GM19455 (cell line): Measurements from ENCODE around the gene PAPPA2.
"Not testable (repeated sequence)": the region's sequence is repeated elsewhere in the genome, so short reads cannot be mapped to it uniquely, and the experiment has no call there.

Source experiments
- ATAC-seq: cut with Tn5 transposase; IDR thresholded peaks from one replicate; pipeline ENCODE4 v1.9.1; 2021; ENCODE audit not compliant: unreplicated experiment

PAPPA2 gene

DNA sequence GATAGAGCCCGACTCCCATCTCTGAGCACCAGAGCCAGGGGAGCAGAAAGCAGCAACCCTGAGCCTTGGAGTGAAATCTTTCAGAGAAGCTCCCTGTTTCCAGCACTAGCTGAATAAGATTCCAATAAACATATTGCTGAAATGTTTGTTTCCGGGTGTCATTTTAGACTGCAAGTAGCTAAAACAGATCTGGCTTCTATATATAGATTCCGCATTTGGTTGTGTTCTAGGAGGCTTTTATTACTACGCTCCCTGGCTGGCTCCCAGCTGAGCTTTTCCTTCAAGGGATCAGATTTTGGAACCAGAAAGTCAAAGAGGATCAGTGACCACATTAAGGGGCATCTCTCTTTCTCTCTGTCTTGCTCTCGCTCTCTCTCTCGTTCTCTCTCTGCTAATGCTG, 88.2 kb downstream of the PAPPA2 start:
- no peak for ATAC-seq

DNA sequence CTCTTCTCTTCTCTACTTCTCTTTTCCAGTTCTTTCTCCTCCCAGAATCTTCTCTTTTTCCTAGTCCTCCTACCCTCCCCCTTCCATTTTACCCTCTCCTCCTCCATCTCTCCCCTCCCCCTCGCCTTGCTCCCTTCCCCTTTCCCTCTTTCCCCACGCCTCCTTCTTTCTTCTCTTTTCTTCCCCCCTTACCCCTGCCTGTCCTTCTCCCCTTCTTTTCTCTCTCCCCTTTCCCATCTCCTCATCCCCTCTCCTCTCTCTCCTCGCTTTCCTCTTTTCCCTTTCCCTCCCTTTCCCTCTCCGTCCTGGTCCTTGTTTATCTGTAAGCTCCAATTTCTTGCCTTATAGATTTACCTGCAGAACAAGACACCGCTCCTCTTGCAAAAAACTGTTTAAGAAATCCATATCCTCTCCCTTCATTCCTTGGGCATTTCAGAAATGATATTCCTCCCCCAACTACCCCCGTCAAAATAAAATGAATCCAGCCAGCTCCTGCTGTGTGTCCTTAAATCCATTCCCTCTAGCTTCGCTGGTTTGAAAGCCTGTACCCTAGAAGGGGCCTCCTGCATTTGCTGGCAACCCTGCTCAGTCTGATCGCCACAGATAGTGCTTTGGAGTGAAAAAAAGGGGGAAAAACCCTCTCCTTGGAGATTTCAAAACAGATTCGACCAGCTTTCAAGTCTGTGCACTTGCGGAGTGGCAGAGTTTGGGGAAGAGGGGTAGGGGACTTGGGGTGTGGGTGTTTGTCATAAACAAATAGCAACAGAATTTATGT, 89.4 kb downstream of the PAPPA2 start:
- no peak for ATAC-seq

DNA sequence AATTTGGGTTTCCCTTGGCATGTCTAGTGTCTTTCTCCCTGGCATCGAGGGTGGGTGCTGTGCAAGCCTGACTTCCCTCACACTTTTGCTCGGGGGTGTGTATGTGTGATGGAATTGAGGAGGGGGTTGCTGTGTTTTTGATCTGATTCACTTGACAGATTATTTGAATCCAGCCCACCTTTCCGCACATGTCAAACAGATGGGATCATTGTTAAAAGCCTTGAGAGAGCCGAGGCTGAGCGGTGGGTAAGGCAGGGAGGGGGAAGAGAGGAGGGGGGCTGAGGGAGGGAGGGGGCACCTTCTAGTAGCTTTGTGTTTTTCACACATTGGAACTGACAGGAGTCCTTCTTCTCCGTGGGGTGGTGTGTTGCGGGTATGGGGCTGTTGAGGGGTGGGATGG, 90.0 kb downstream of the PAPPA2 start:
- no peak for ATAC-seq

DNA sequence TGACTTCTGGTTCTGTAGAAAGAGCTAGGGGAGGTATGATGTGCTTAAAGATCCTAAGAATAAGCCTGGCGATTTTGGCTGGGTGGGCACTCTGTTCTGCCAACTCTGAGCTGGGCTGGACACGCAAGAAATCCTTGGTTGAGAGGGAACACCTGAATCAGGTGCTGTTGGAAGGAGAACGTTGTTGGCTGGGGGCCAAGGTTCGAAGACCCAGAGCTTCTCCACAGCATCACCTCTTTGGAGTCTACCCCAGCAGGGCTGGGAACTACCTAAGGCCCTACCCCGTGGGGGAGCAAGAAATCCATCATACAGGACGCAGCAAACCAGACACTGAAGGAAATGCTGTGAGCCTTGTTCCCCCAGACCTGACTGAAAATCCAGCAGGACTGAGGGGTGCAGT, 93.3 kb downstream of the PAPPA2 start:
- no peak for ATAC-seq

DNA sequence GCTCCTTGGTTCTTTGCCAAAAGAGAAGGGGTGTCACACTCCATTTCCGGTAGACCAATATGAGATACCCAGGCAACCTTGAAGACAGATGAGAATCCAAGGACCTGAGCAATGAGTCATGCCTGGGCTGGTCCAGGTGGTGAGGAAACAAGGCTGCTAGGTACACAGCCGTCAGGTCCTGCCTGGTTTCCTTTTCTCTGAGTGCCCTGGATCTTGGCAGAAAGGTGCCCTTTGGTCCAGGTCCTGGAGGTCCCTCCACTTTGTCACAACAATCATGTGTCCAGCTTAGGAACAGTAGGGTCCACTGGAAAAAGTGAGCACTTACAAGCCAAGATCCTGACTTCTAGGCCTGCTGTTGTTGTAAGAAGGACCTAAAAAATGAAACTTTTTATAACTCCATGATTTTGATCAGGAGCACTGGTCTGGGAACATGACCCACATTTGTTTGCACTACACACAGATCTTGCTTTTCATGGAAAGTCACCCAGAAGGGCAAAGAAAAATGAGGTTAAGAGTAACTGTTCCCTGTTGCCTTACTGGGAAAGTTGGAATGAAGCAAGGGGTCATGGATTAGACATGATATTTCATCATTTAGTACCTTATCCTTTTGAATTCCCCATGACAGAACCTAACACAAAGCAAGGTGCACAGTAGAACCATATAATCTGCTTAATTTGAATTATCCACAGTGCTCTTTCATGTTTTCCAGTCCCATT, 94.7 kb downstream of the PAPPA2 start:
- ATAC-seq: no peak

DNA sequence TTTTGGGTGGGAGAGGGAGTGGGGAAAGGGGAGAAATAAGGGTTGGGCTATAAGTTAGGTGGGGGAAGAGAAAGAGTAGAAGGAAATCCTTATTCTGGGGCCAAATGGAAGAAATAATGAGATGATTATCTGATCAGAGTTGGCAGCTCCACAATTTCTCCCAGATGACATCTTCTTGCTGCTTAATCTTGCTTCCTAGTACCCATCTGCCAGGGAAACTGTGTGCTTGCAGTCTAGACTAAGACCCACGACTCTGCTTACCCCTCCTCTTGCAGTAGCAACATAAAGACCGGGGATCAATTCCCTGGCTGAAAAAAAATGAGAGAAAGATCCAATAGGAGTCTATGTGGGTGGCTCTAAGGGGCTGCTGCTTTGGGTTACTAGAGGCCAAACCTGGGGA, 95.6 kb downstream of the PAPPA2 start:
- ATAC-seq: no peak

DNA sequence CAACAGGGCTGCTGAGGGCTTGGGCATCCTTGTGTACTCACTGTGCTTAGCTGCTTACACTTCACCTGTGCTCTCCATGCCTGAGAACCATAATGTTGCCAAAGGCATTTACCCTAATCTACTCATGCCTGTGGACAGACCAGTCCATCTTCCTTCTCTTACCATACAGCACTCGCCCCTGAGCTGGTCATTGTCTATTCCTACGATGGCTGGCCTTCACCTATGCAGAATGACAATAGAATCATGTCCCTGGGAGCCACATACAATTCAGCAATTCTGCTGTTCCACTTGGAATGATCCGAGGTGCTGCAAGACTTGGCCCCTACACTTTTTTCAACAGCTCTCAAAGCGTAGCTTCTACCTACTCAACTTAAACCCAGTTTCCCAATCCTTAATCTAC, 96.5 kb downstream of the PAPPA2 start:
- ATAC-seq: no peak

DNA sequence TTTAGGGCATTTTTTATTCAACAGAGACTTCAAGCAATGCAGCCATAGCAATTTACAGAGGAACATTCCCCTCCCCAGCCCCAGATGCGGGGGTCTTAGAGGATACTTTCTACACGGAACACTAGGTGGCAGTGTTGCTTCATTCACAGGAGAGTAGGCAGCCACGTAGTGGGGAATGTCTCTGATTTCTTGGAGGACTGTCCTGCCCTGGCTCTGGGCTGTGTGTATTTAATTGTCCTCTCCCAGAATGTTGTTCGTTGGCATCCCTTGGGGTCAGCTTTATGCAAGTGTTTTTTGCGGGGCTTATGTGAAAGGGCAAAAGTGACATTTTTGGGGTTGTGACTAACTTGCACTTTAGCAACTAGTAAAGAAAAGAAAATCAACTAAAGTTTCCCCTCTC, 96.9 kb downstream of the PAPPA2 start:
- peak; percentile 64 for ATAC-seq

DNA sequence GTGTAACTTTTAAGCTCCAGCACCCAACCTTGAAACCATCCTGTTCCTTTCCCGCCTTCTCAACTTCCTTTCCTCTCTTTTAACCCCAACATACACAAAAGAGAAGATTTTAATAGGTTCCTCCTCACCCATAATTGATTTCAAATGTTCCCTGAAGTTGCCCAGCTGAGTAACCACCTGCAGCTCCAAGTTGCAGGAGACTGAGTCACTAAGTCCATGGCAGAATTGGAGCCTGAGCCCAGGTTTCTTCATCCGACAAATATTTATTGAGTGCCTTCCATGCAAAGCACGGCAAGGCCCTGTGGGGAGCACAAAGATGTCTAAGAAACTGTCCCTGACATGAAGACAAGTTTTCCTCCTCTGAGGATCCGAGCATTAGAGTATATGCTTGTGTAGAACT, 97.7 kb downstream of the PAPPA2 start:
- no peak for ATAC-seq

DNA sequence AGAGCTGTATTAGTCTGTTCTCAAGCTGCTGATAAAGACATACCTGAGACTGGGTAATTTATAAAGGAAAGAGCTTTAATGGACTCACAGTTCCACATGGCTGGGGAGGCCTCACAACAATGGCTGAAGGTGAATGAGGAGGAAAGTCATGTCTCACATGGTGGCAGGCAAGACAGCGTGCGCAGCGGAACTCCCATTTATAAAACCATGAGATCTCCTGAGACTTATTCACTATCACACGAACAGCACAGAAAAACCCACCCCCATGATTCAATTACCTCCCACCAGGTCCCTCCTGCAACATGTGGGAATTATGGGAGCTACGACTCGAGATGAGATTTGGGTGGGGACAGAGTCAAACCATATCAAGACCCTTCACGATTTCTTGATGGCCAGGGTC, 98.8 kb downstream of the PAPPA2 start:
- ATAC-seq: not testable (repeated sequence)

DNA sequence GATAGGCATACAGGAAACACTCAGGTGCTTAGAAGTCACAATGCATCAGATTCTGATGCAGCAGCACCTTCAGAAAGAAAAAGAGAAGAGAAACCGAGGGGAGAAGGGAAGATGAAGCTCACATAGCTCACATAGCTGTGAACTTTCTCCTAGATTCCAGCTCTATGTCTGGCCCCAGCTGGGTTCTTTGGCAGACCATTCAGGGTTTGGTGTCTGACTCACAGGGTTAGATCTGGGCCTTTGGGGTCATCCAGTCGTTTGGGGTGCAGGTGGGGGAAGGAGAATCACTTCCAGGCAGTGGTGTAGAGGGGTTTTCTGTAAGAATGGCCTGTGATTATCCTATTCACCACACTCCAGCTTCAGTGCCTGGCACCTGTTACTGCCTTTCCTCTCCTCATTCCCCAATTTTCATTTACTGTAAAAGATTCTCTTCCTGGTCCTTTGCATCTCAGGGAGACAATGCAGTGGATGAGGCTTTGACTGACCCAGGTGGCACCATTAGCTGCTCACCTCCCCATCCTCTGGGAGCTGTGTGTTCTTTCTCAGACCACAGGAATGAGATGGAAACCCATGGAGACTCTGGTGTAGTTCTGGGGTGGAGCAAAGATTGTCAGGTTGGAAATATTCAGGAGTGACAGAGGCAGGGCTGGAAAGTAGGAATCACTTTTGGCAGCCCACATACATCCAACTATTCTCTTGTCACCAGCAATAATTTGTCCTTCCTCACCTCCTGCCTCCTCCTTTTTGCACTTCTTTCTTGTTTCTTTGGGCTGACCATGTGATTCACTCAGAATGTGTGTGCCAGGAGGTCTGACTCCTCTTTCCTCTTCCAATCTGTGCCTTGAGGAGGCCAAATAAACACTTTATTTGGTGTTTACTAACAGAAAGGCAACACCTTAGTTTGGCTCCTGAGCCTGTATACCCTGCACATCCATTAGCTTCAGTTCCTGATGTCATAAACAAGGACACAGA, 103.3 kb downstream of the PAPPA2 start:
- ATAC-seq: no peak

DNA sequence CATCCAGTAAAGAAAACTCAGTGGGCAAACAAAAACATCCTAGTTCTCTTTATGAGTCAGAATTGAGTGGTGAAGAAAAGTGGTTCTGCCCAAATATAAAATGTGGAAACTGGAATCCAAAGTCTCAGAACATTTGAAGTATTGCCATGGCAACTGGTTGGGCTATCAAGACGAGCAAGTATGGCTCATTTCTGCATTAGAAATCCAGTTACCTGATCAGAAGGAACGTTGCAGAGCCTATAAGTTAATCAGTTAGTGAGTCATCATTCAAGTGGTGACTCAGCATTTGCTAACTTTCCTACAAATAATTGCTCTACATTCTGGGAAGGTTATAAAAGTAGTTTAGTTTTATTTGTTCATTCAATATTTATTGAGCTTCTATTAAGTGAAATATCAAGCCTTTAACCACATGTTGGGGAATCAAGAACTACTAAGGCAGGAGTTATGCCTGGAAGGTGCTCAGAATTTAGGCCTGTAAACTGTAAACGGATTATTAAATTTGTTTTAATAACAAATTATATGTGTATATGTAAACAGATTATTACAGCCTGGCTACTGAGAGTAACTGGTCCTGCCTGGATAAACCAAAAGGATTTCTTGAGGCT, 104.3 kb downstream of the PAPPA2 start:
- no peak for ATAC-seq

DNA sequence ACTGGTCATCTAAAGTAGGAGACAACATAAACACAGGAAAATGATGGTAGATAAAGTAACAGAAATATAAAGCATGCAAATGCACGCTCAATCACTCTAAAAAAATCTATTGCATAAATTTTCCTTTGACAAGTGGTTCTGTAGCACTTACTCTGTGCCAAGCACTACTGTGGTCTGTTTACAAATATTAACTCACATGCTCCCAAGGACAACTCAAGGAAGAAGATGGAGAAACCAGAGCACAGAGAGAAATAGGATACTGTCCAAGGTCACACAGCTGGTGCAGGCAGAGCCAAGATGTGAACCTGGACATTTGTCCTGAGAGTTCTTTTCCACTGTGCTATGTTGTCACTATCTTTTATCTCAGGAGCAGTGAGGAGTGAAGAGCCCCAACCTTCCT, 105.2 kb downstream of the PAPPA2 start:
- no peak for ATAC-seq

DNA sequence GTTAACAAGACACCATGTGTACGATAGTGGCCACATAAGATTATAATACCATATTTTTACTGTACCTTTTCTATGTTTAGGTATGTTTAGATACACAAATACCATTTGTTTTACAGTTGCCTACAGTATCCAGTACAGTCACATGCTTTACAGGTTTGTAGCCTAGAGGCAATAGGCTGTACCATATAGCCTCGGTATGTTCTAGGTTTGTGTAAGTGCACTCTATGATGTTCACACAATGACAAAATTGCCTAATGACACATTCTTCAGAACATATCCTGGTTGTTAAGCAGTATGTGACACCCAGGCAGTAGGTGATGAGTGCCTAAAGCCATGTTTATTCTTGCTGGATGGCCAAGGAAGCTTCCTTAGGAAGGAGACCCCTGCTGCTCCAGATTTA, 111.8 kb downstream of the PAPPA2 start:
- ATAC-seq: no peak

DNA sequence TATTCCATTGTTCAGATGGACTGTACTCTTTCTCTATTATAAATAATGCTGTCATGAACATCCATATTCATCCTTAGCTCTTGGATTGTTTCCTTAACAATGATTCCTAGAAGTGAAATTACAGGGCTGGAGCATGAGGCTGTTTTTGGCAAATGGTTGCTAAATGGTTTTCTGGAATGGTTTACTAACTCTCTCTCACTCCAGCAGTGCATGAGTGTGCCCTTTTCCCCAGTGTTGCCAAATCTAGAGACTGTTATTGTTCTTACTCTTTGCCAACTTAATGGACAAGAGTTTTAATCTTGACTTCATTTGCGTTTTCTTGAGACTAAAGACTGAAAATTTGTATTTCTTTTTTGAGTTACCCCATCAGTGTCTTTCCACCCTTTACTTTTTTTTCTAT, 113.0 kb downstream of the PAPPA2 start:
- no peak for ATAC-seq

DNA sequence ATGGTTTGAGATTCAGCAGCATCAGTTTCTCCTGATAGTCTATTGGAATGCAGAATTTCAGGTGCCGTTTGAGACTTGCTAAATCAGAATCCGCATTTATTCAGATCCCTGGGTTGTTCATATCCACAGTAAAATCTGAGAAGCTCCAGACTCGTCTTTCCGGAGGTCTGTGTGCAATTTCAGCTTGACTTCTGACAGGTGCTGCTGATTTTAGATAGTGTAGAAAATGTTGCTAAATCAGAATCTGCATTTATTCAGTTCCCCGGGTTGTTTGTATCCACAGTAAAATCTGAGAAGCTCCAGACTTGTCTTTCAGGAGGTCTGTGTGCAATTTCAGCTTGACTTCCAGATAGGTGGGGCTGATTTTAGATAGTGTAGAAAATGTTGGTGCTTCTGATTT, 113.7 kb downstream of the PAPPA2 start:
- no peak for ATAC-seq

DNA sequence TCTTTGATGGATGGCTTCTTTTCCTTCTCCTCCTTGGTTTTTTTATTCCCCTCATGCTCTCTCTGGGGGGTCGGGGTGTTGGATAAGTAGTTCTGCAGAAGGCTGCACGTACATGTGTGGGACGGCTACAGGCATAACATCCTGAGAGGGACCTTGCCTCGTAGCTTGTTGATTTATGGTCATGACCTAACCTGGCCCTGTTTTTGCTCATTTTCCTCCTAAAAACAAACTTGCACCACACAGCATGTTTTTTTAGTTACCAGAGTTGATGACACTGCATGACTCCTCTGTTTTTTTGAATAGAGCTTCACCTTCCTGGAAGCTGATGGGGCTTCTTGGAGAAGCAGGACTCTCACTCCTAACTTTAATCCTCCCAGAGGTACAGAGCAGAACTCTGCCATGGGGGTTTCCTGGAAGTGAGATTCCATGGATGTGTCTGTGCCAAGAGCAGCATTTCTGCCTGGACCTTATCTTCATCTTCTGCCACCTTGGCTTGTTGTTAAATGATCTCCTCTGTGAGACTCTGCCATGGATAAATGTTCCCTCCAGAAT, 114.7 kb downstream of the PAPPA2 start:
- no peak for ATAC-seq

DNA sequence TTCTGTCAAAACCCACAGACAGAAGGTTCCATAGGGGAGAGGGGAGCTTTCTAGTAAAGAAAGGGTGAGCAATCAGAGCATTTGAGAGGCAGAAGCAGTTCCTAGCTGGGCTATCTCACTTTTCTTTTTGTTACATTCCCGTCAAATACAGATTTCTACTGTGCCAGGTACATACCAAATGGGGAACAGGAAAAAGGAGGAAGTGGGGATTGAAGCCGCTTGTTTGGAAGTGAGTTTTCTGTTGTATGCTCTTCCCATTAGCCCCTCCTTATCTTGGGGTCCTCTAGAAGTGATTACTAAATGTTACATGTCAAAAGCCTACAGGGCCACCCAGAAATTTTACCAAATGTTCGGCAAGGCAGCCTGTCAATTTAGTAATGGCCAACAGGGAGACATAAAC, 116.1 kb downstream of the PAPPA2 start:
- ATAC-seq: no peak

DNA sequence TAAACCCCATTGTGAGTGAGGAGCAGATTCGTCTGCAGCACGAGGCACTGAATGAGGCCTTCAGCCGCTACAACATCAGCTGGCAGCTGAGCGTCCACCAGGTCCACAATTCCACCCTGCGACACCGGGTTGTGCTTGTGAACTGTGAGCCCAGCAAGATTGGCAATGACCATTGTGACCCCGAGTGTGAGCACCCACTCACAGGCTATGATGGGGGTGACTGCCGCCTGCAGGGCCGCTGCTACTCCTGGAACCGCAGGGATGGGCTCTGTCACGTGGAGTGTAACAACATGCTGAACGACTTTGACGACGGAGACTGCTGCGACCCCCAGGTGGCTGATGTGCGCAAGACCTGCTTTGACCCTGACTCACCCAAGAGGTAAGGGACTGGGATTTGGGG, 132.2 kb downstream of the PAPPA2 start:
- ATAC-seq: no peak

DNA sequence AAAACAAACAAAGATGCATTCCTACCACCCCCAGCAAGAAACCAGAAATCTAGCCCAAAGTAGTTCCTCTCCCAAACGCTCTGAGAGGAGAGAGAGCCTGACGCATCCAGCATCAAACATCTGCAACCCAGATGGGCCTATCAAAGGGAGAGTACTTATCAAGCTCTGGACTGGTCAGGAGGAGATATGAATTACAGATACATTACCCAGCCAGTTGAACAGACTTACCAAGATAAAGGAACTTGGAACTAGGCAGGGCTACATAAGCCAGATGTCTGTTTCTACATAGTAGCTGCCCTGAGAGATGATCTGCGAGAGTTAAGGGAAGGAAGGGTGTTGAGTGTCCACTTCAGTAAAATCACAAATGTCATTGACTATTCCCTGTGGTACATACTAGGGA, 138.4 kb downstream of the PAPPA2 start:
- ATAC-seq: no peak
